K562 (cell line): ENCODE results near the gene TMEM181. TPM values are rescaled to one million over a fixed set of nuclear protein-coding genes. Genes with fewer than 3 reads are reported as not detected.

Experiments used
- ATAC-seq: fragments of 200-7000 bp; cut with Tn5 transposase; 3 replicates; pipeline ENCODE4 v1.9.1; 2020; ENCODE audit warnings: moderate library complexity
- BruUV-seq: library from RNA; stranded (reverse); fragments of 400-500 nt; replicated peaks from 2 replicates; lab custom pipeline; 2021; lab: Mats Ljungman, UMichigan
- CTCF ChIA-PET: fragments of 300-600 bp; formaldehyde crosslinking; extraction: SDS; loops from one replicate; lab custom pipeline; 2021; ENCODE audit warnings: low intra/inter-chr PET ratio; lab: Yijun Ruan, JAX
- POLR2A ChIA-PET: fragments of 300-600, 350-650 bp; sonication (Branson Sonifier 250); formaldehyde crosslinking; extraction: SDS; loops from one replicate; lab custom pipeline; 2021; ENCODE audit warnings: antibody characterized with exemption, inconsistent platforms; lab: Yijun Ruan, JAX
- DNase-seq, 4 experiments: peaks; one replicate each; pipeline versions ENCODE4 v3.0.0 to v3.0.0-alpha.2; 2011 to 2018; ENCODE audit warnings: low spot score in 3 of 4, mixed read lengths in 3 of 4; ENCODE audit errors: extremely low read depth in 1 of 4
- FAIRE-seq: peaks from 2 replicates; lab custom pipeline; 2011; peaks lifted over from hg19 to GRCh38; lab: Jason Lieb, UNC
- H2AFZ ChIP-seq: 2 replicates; pipeline ENCODE4 v1.6.0; 2011; ENCODE audit warnings: low read depth, low read length, control low read depth, inconsistent platforms
- H3K27ac ChIP-seq: fragments of 200-600 bp; 3 replicates; pipeline ENCODE4 v1.8.0; 2011; ENCODE audit warnings: low read depth, mild to moderate bottlenecking, control low read depth, inconsistent platforms, low read length, moderate library complexity, mixed read lengths; ENCODE audit errors: extremely low read depth
- H3K27me3 ChIP-seq, 2 experiments: fragments of 300-600 bp in 1 of 2; 2 replicates in 1 of 2; 3 replicates in 1 of 2; pipeline versions ENCODE4 v1.6.0 to v1.8.0; 2011; ENCODE audit warnings: inconsistent platforms in 2 of 2, low read length in 2 of 2, mild to moderate bottlenecking in 1 of 2, mixed read lengths in 1 of 2, moderate library complexity in 1 of 2; ENCODE audit not compliant: control insufficient read depth in 2 of 2, insufficient read depth in 2 of 2
- H3K36me3 ChIP-seq: fragments of 300-600 bp; 3 replicates; pipeline ENCODE4 v1.8.0; 2011; ENCODE audit warnings: mild to moderate bottlenecking, low read length, inconsistent platforms; ENCODE audit not compliant: control insufficient read depth, insufficient read depth
- H3K4me1 ChIP-seq, 2 experiments: fragments of 200-600 bp in 1 of 2; replicated peaks in 1 of 2; 2 replicates in 1 of 2; 3 replicates in 1 of 2; pipeline versions ENCODE4 v1.5.1 to v1.8.0; 2011; ENCODE audit warnings: inconsistent platforms in 2 of 2, low read length in 2 of 2, mild to moderate bottlenecking in 1 of 2, mixed read lengths in 1 of 2, moderate library complexity in 1 of 2; ENCODE audit not compliant: control insufficient read depth in 2 of 2, insufficient read depth in 2 of 2
- H3K4me2 ChIP-seq: 2 replicates; pipeline ENCODE4 v1.6.1; 2011; ENCODE audit warnings: low read length, control low read depth, inconsistent platforms, mixed read lengths; ENCODE audit not compliant: insufficient read depth
- H3K4me3 ChIP-seq: fragments of 200-600 bp; sonication (generic), shearing (Covaris generic); 2 replicates; pipeline ENCODE4 v1.5.1; 2016; ENCODE audit warnings: control low read depth, inconsistent platforms
- H3K79me2 ChIP-seq: fragments of 200-600 bp; 3 replicates; pipeline ENCODE4 v1.8.0; 2011; ENCODE audit warnings: low read length, inconsistent platforms; ENCODE audit not compliant: control insufficient read depth, insufficient read depth
- H3K9ac ChIP-seq, 2 experiments: 2 replicates each; pipeline versions ENCODE4 v1.6.0 to v1.6.1; 2011; ENCODE audit warnings: low read depth in 2 of 2, low read length in 2 of 2, control low read depth in 1 of 2, inconsistent platforms in 1 of 2, mild to moderate bottlenecking in 1 of 2, mixed read lengths in 1 of 2; ENCODE audit not compliant: insufficient read depth in 1 of 2
- H3K9me1 ChIP-seq: one replicate; pipeline ENCODE4 v1.6.0; 2011; ENCODE audit warnings: inconsistent platforms, mild to moderate bottlenecking, low read length, moderate library complexity; ENCODE audit not compliant: control insufficient read depth, insufficient read depth
- H3K9me3 ChIP-seq: replicated peaks from 2 replicates; pipeline ENCODE4 v1.5.1; 2011; ENCODE audit warnings: low read depth, low read length, inconsistent platforms; ENCODE audit not compliant: control insufficient read depth, insufficient read depth
- H4K20me1 ChIP-seq: replicated peaks from 2 replicates; pipeline ENCODE4 v1.6.1; 2011; ENCODE audit warnings: low read length, inconsistent platforms, mixed read lengths; ENCODE audit not compliant: control insufficient read depth, insufficient read depth
- BRF1 ChIP-seq: IDR thresholded peaks from 3 replicates; pipeline ENCODE4 v1.6.1; 2011; ENCODE audit warnings: borderline replicate concordance, mild to moderate bottlenecking; ENCODE audit not compliant: insufficient read length; ENCODE audit errors: extremely low read depth
- POLR2A ChIP-seq: fragments of 450-650 bp; conservative IDR thresholded peaks from 2 replicates; pipeline ENCODE4 v1.6.1; 2016
- POLR2H ChIP-seq: IDR thresholded peaks from 2 replicates; pipeline ENCODE4 v1.6.1; 2016; ENCODE audit warnings: missing genetic modification characterization, low read depth, mild to moderate bottlenecking, control low read depth, missing compliant biosample characterization, moderate library complexity
- RBBP5 ChIP-seq: fragments of 200-600 bp; sonication (generic); IDR thresholded peaks from 2 replicates; pipeline ENCODE4 v1.6.1; 2012; ENCODE audit warnings: borderline replicate concordance, mild to moderate bottlenecking, low read length, control low read depth, inconsistent platforms; ENCODE audit not compliant: insufficient read depth, poor library complexity, severe bottlenecking
- RFX5 ChIP-seq: IDR thresholded peaks from 2 replicates; pipeline ENCODE4 v1.6.1; 2011; ENCODE audit warnings: low read depth, mild to moderate bottlenecking, improper control_type of control experiment, low read length
- THAP7 ChIP-seq: fragments of 250-450 bp; sonication (Bioruptor Pico); IDR thresholded peaks from 2 replicates; pipeline ENCODE4 v1.5.0; 2021
- ZHX1 ChIP-seq: fragments of 150-350 bp; conservative IDR thresholded peaks from 2 replicates; pipeline ENCODE4 v1.6.1; 2014; ENCODE audit warnings: low read length
- ZNF696 ChIP-seq: fragments of 250-450 bp; sonication (Bioruptor Pico); conservative IDR thresholded peaks from 2 replicates; pipeline ENCODE4 v1.4.0; 2020; ENCODE audit warnings: mild to moderate bottlenecking, moderate library complexity
- WGBS: fragments of 100-300 bp; shearing (Covaris generic); methylation state at CpG from one replicate; pipeline ENCODE4 v1.1.6; 2016; ENCODE audit warnings: low coverage, mixed read lengths; ENCODE audit not compliant: insufficient coverage; ENCODE audit errors: missing lambda C conversion rate; 5-methylcytosine and 5-hydroxymethylcytosine counted together
- in situ Hi-C: fragments of 300-500 bp; cut with MboI; formaldehyde crosslinking; loops from 4 replicates; pipeline ENCODE4 v1.15.0; 2018; ENCODE audit warnings: inconsistent platforms, mixed read lengths
- intact Hi-C: fragments of 100-400 bp; cut with micrococcal nuclease; formaldehyde crosslinking; loops from 2 replicates; pipeline ENCODE4 v1.14.2; 2022
- polyA plus RNA-seq, 8 experiments: library from polyadenylated mRNA; depleted of rRNA in 4 of 8; stranded (reverse) in 5 of 8; unstranded in 3 of 8; fragments of >200 nt; fragmentation: Nextera tagmentation in 2 of 8; fragmentation: Illumina TruSeq in 1 of 8; extraction: Ambion mirVana in 2 of 8; extraction: Trizol in 1 of 8; gene quantifications; 2 replicates each; pipeline versions ENCODE4 v1.2.1 to v1.2.3, GENCODE V29; 2011 to 2014; ENCODE audit warnings: inconsistent platforms in 1 of 8, missing spikeins in 1 of 8
- total RNA-seq, 7 experiments: library from RNA; depleted of rRNA in 6 of 7; stranded (reverse); fragments of >200 nt in 6 of 7; fragmentation: Illumina TruSeq in 2 of 7; extraction: Trizol in 2 of 7; gene quantifications; 2 replicates each; pipeline versions ENCODE4 v1.2.1 to v1.2.3, GENCODE V29; 2011 to 2021; ENCODE audit warnings: low replicate concordance in 1 of 7

Gene TMEM181
- total and polyA plus RNA-seq, 9 of the 15 experiments (the other 6 are each of a cell fraction or from before 2014, with no cell fraction given) = 5.6 to 27.2 (median 19.9) TPM

DNA sequence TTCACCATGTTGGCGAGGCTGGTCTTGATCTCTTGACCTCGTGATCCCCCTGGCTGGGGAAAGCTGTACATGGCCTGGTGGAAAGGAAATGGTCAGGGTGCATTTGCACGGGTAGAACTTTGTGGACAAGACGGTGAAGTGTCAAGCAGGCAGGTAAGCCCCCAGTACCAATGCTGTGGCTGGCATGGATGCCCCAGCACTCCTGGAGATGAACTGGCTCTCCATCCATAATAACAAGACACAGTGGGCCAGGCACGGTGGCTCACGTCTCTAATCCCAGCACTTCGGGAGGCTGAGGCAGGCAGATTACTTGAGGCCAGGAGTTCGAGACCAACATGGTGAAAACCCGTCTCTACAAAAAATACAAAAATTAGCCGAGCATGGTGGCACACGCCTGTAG lies 37.3 kb upstream of the TMEM181 start:
- no peak for DNase-seq
- Histone ChIP-seq H3K27me3 (peaks cover 59 to 66% of the 10 kb centered on the region in 2 experiments), H3K36me3 (no peaks in the 10 kb centered on the region), H2AFZ (no peak overlapping the region), H3K4me3 (no peak overlapping the region), H3K79me2 (no peaks in the 10 kb centered on the region), H3K9ac (no peak overlapping the region), H4K20me1 (no peaks in the 10 kb centered on the region), H3K4me1 (peaks cover 0 to 3% of the 10 kb centered on the region in 2 experiments; a peak in 2 of 5 replicates), H3K4me2 (no peak overlapping the region), H3K9me3 (no peaks in the 10 kb centered on the region), H3K27ac (no peak overlapping the region), H3K9me1 (no peaks in the 10 kb centered on the region)
- FAIRE-seq = no peak
- in situ Hi-C loops = no loop called here
- ChIA-PET CTCF (no interaction called here), POLR2A (no interaction called here)
- intact Hi-C loops = no loop called here
- BruUV-seq = no TSS peak
- ATAC-seq = no peak
- WGBS = 5% methylated on average over 11 of the region's 11 CpGs
- TF ChIP-seq RFX5 = no peak
- TF ChIP-seq POLR2H (tag) = no peak
- TF ChIP-seq THAP7 (CRISPR knock-in tag) = no peak
- TF ChIP-seq RBBP5 = no peak

- intact Hi-C loops = no loop called here
- Histone ChIP-seq H3K4me1 (no peaks in the 10 kb centered on the region), H3K27ac (no peak overlapping the region), H4K20me1 (no peaks in the 10 kb centered on the region), H3K4me2 (no peak overlapping the region), H3K9ac (peak overlapping the region in 1 of 2 experiments; percentile 10; a peak in 1 of 4 replicates), H3K79me2 (no peaks in the 10 kb centered on the region), H2AFZ (no peak overlapping the region), H3K9me3 (peaks cover 3% of the 10 kb centered on the region; the same call in 1 of the 2 replicates), H3K36me3 (no peaks in the 10 kb centered on the region), H3K9me1 (no peaks in the 10 kb centered on the region), H3K27me3 (peaks cover 48 to 51% of the 10 kb centered on the region in 2 experiments), H3K4me3 (no peak overlapping the region)
- DNase-seq = no peak
- in situ Hi-C loops = no loop called here
- FAIRE-seq = no peak
- no TSS peak for BruUV-seq
- no peak for TF ChIP-seq ZNF696 (CRISPR knock-in tag)
- TF ChIP-seq ZHX1 = no peak
- TF ChIP-seq POLR2A = no peak
- TF ChIP-seq BRF1 = no peak
- 10% methylated on average over 15 of the region's 15 CpGs for WGBS
- POLR2A ChIA-PET = interaction anchor here (0.6 kb wide), 1 partner anchor 240 kb away, joined by 3 read pairs; no protein-coding TSS in a partner anchor
- CTCF ChIA-PET = no interaction called here
- no peak for ATAC-seq
Measured at GRCh38 chr6:158524311-158524710, 35.6 kb upstream of the TMEM181 start.
